GM19463 (cell line): ENCODE measurements around the gene CCDC38.

ENCODE experiments used
- ATAC-seq: cut with Tn5 transposase; IDR thresholded peaks from one replicate; pipeline ENCODE4 v1.9.1; 2021; ENCODE audit warnings: mild to moderate bottlenecking, moderate library complexity; ENCODE audit not compliant: unreplicated experiment

CCDC38 gene

GRCh38 chr12:95963096-95963495 lies 20.7 kb upstream of the CCDC38 start:
- ATAC-seq = no peak

GRCh38 chr12:95962222-95962621 lies 19.8 kb upstream of the CCDC38 start:
- no peak for ATAC-seq

- no peak for ATAC-seq
These were observed 17.8 kb upstream of the CCDC38 start for GRCh38 chr12:95960241-95960640.

- no peak for ATAC-seq
These were observed 16.7 kb upstream of the CCDC38 start for GRCh38 chr12:95959107-95959506.

GRCh38 chr12:95956557-95957145 lies 14.2 kb upstream of the CCDC38 start:
- ATAC-seq = no peak

- no peak for ATAC-seq
These were observed 13.2 kb upstream of the CCDC38 start for GRCh38 chr12:95955549-95956159.

- no peak for ATAC-seq
These were observed 10.6 kb upstream of the CCDC38 start for GRCh38 chr12:95953000-95953399.

- no peak for ATAC-seq
These were observed 9.1 kb upstream of the CCDC38 start for GRCh38 chr12:95951515-95951914.

- no peak for ATAC-seq
These were observed 7.2 kb upstream of the CCDC38 start for GRCh38 chr12:95949477-95950206.

GRCh38 chr12:95944108-95944704 lies 1.8 kb upstream of the CCDC38 start:
- ATAC-seq = no peak

- peak; percentile 62 for ATAC-seq
These were observed 972 bp upstream of the CCDC38 start, which contains the start of gene AMDHD1 for GRCh38 chr12:95943330-95943842. AMDHD1 (plus strand) TSS chr12:95943331; CDS start chr12:95943399, 68 bp downstream.

GRCh38 chr12:95942101-95942523 lies 302 bp downstream of the CCDC38 start:
- ATAC-seq = no peak

GRCh38 chr12:95940514-95940913 lies 1.9 kb downstream of the CCDC38 start:
- ATAC-seq = no peak

GRCh38 chr12:95922231-95922630 lies 20.2 kb downstream of the CCDC38 start:
- no peak for ATAC-seq

- ATAC-seq = no peak
These were observed 23.3 kb downstream of the CCDC38 start for GRCh38 chr12:95919110-95919509.

GRCh38 chr12:95918194-95918993 lies 24.0 kb downstream of the CCDC38 start:
- peak; percentile 89 for ATAC-seq

- no peak for ATAC-seq
These were observed 32.5 kb downstream of the CCDC38 start for GRCh38 chr12:95909871-95910270.

- no peak for ATAC-seq
These were observed 33.8 kb downstream of the CCDC38 start for GRCh38 chr12:95908573-95908972.

GRCh38 chr12:95898081-95898480 lies 44.3 kb downstream of the CCDC38 start:
- ATAC-seq = no peak

GRCh38 chr12:95896846-95897245 lies 45.6 kb downstream of the CCDC38 start:
- no peak for ATAC-seq

GRCh38 chr12:95890958-95891357 lies 51.5 kb downstream of the CCDC38 start:
- no peak for ATAC-seq
